ENCODE data around the gene MT1G.

GRCh38 chr16:56641166-56641565, 26.7 kb downstream of the MT1G start:
- TF ChIP-seq NFRKB (IDR thresholded peaks at IDR 0.05) (no peak), LEF1 (IDR thresholded peaks at IDR 0.05; ENCODE audit: borderline replicate concordance) (no peak), ELF4 (IDR thresholded peaks at IDR 0.05) (no peak), SUZ12 (IDR thresholded peaks at IDR 0.05) (no peak), FOXA1 (IDR thresholded peaks at IDR 0.05) (no peak), FOXM1 (IDR thresholded peaks at IDR 0.05; ENCODE audit: borderline replicate concordance) (no peak), TARDBP (IDR thresholded peaks at IDR 0.05) (no peak), FOXK2 (IDR thresholded peaks at IDR 0.05) (no peak), BHLHE40 (IDR thresholded peaks at IDR 0.05; ENCODE audit: borderline replicate concordance) (no peak), ZNF384 (IDR thresholded peaks at IDR 0.05) (no peak)

Measured in HEK293T (cell line).